Measurements from ENCODE around the gene SSR1.

DNA sequence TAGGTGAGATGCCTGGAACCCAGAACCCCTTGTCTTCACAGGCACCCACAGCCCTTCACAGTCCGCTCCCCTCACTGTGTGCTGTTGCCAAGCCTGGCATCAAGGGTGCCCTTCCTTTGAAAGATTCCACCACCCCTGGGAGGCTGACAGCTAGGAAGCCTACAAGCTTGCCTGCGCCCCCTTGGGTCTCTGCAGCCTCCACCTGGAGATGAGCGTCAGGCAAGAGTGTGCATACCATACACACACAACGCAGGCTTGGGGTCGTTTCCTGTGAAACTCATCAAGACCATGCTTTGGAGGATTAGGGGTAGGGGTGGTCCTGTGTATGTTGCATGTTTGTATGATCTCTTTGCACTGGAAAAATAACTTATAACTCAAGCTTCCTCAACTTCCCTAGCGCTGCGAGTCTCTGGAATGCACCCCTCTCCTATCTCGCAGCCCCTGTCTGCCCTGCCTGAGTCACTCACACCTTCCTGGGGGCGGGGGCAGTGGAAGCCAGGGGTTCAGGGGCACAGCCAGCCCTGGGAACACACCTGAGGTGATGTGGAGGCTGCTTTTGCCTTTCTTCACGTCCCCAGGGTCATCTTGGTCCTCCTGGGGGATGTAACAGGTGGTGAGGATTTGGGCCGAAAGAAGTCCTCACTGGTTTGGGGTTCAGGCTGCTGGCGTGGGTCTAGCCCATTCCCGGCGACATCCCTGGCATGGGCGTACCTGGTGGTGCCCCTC is 67.2 kb downstream of the SSR1 start:
- TF ChIP-seq, protein P1, sequence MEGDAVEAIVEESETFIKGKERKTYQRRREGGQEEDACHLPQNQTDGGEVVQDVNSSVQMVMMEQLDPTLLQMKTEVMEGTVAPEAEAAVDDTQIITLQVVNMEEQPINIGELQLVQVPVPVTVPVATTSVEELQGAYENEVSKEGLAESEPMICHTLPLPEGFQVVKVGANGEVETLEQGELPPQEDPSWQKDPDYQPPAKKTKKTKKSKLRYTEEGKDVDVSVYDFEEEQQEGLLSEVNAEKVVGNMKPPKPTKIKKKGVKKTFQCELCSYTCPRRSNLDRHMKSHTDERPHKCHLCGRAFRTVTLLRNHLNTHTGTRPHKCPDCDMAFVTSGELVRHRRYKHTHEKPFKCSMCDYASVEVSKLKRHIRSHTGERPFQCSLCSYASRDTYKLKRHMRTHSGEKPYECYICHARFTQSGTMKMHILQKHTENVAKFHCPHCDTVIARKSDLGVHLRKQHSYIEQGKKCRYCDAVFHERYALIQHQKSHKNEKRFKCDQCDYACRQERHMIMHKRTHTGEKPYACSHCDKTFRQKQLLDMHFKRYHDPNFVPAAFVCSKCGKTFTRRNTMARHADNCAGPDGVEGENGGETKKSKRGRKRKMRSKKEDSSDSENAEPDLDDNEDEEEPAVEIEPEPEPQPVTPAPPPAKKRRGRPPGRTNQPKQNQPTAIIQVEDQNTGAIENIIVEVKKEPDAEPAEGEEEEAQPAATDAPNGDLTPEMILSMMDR (IDR thresholded peaks at IDR 0.05): no peak
- TF ChIP-seq EP300 (IDR thresholded peaks at IDR 0.05) (no peak), POLR2A (IDR thresholded peaks at IDR 0.05) (no peak), POLR2AphosphoS5 (IDR thresholded peaks at IDR 0.05) (no peak)
